Neuron (in vitro differentiated cells): Measurements from ENCODE around the gene UBL5.

Source experiments
- H2AFZ ChIP-seq: one replicate; pipeline ENCODE4 v1.6.1; 2013; ENCODE audit warnings: low read depth, mild to moderate bottlenecking, inconsistent platforms, low read length, moderate library complexity
- H3K27me3 ChIP-seq: one replicate; pipeline ENCODE4 v1.6.1; 2013; ENCODE audit warnings: low read length; ENCODE audit not compliant: insufficient read depth
- H3K36me3 ChIP-seq: one replicate; pipeline ENCODE4 v1.6.1; 2013; ENCODE audit warnings: low read length; ENCODE audit not compliant: insufficient read depth
- H3K4me1 ChIP-seq: one replicate; pipeline ENCODE4 v1.6.1; 2013; ENCODE audit warnings: low read length; ENCODE audit not compliant: insufficient read depth
- H3K4me3 ChIP-seq: 2 replicates; pipeline ENCODE4 v1.5.1; 2013; ENCODE audit warnings: mild to moderate bottlenecking, low read length, moderate library complexity
- H3K9me3 ChIP-seq: one replicate; pipeline ENCODE4 v1.6.1; 2013; ENCODE audit warnings: low read length

The UBL5 gene

DNA sequence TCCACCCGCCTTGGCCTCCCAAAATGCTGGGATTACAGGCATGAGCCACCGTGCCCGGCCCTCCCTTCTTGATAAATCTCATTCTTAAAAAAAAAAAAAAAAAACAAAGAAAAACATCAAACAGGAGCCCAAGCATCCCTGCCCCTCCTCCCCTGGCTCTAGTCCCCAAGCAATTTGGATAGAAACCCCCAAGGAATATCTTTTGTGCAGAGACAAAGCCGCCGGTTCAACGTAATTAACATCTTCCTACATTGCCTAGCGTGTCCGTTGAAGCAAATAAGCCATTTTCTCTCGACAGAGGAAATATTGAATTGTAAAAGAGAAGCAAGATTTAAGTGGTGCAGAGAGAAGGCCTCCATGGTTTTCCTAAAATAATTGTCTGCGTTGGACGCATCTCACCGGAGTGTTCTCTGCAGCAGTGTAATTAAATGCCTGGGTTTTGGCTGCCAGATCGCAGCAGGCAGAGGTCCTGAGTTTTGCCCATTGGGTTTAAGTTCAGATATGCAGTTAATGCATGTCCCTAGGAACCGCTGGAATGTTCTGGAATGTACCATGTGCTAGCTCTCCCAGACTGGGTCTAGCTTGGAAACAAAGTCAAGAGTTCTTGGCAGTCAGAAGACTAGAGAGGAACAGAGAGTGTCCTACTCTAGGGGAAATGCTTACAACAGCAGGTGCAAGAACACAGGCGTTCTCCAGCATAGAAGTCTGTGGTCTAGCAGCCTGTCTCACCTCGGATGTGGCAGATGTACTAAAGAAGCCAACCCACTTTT lies 38.2 kb downstream of the UBL5 start:
- H3K4me1 ChIP-seq, result no peaks in the 10 kb centered on the region
- H2AFZ ChIP-seq, result no peak overlapping the region
- no peaks in the 10 kb centered on the region for H3K36me3 ChIP-seq
- H3K9me3 ChIP-seq, result no peaks in the 10 kb centered on the region
- H3K27me3 ChIP-seq, result no peaks in the 10 kb centered on the region
- no peak overlapping the region for H3K4me3 ChIP-seq

DNA sequence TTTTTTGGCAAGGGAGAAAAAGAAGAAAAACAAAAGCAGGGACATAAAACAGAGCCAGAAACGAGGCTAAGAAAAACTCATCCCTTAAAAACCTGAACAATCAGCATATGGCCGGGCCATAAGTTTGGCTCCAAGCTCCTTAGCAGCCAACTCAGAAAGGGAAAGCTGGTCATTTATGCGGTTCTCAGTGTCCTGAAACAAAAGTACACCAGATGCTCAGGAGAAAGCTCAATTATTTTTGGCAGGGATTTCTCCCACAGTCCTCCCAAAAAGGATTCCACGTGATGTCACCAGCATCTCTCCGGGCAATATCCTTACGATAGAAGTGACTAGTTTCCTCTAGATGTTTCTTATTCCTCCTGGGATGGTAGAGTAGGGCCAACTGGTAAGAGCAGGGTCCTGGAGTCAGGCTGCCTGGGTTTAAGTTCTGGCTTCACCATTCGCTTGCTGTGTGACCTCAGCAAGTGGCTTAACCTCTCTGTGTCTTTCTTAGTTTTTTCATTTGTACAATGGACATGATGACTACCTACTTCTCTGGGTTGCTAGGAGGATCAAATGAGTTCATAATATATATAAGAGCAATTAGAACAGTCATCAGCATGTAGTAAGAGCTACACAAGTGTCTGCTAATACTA lies 41.4 kb downstream of the UBL5 start:
- no peak overlapping the region for H2AFZ ChIP-seq
- no peaks in the 10 kb centered on the region for H3K4me1 ChIP-seq
- no peaks in the 10 kb centered on the region for H3K9me3 ChIP-seq
- no peaks in the 10 kb centered on the region for H3K27me3 ChIP-seq
- H3K36me3 ChIP-seq, result no peaks in the 10 kb centered on the region
- no peak overlapping the region for H3K4me3 ChIP-seq

DNA sequence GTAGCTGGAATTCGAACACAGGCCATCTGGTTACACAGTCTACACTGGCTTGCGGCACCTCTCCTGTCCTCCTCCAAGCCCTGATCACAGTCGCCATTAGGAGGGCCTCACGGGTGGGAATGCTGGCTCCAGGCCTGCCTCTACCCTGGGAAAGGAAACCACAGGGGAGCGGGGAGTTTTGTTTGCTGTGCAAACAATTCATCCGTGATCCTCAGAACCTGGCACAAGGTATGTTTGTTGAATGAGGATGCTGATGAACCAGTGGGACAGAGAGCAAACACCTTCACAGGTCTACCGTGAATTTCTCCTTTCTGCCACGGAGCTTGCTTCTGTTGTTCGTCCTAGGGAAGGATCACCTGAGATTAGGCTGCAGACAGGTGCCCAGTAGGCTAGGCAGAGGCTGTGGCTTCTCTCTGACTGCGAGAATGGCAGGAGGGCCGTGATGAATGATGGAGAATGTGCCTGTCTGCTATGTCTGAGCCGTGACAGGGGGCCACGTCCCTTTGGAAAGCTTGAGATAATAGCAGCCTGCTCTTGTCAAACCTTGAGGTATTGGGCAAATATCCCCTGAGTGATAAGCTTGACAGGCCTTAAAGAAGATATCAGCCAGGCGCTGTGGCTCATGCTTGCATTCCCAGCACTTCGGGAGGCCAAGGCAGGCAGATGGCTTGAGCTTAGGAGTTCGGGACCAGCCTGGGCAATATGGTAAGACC lies 44.1 kb downstream of the UBL5 start:
- Histone ChIP-seq H3K4me3 (no peak overlapping the region), H2AFZ (no peak overlapping the region), H3K36me3 (no peaks in the 10 kb centered on the region), H3K27me3 (no peaks in the 10 kb centered on the region), H3K4me1 (peaks cover 13% of the 10 kb centered on the region), H3K9me3 (no peaks in the 10 kb centered on the region)

GRCh38 chr19:9872618-9873242 lies 45.0 kb downstream of the UBL5 start:
- Histone ChIP-seq H2AFZ (no peak overlapping the region), H3K36me3 (no peaks in the 10 kb centered on the region), H3K9me3 (no peaks in the 10 kb centered on the region), H3K4me1 (peaks cover 13% of the 10 kb centered on the region), H3K27me3 (no peaks in the 10 kb centered on the region), H3K4me3 (no peak overlapping the region)

- H3K36me3 ChIP-seq, result no peaks in the 10 kb centered on the region
- H2AFZ ChIP-seq, result no peak overlapping the region
- H3K27me3 ChIP-seq, result no peaks in the 10 kb centered on the region
- H3K4me3 ChIP-seq, result no peak overlapping the region
- H3K4me1 ChIP-seq, result peaks cover 13% of the 10 kb centered on the region
- H3K9me3 ChIP-seq, result no peaks in the 10 kb centered on the region
These were observed 47.4 kb downstream of the UBL5 start for GRCh38 chr19:9875031-9875627.

DNA sequence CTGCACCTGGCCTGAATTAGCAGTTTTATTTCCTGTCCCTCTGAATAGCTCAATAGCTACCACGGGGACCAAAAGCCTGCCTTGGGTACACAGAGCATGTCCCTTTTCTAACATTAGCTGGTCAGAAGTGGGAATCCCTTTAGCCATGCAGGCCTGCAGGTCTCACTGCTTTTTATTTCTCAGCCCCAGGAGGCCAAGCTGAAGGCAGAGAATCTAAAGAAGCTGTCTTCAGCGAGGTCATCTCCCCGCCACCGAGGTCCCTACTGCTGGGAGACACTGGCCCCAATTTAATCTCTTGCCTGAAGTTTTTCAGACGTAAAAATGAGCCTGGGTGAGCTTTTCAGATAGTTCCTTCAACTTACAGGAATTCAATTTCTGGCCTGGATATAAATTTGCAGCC lies 48.1 kb downstream of the UBL5 start:
- Histone ChIP-seq H3K4me3 (no peak overlapping the region), H3K36me3 (no peaks in the 10 kb centered on the region), H3K9me3 (no peaks in the 10 kb centered on the region), H2AFZ (no peak overlapping the region), H3K27me3 (no peaks in the 10 kb centered on the region), H3K4me1 (peaks cover 13% of the 10 kb centered on the region)

DNA sequence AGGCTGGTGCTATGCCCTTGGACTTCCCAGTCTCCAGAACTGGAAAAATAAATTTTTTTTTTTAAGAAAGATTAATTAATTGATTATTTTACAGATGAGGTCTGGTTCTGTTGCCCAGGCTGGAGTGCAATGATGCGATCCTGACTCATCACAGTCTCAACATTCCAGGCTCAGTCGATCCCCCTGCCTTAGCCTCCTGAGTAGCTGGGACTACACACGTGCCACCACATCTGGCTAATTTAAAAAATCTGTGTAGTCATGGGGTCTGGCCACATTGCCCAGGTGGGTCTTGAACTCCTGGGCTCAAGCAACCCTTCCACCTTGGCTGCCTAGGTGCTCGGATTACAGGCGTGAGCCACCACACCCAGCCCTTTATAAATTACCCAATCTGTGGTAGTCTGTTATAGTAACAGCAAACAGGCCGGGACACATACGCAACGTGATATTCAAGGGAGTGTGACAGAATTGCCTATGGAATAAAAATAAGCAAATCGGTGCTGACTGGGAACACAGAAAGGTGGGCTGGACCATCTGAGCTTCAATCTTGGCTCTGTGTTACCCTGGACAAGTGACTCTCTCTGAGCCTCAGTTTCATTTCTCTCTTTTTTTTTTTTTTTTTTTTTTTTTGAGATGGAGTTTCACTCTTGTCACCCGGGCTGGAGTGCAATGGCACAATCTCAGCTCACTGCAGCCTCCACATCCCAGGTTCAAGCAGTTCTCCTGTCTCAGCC lies 50.2 kb downstream of the UBL5 start:
- no peaks in the 10 kb centered on the region for H3K36me3 ChIP-seq
- no peak overlapping the region for H3K4me3 ChIP-seq
- H2AFZ ChIP-seq, result no peak overlapping the region
- no peaks in the 10 kb centered on the region for H3K9me3 ChIP-seq
- H3K4me1 ChIP-seq, result peaks cover 13% of the 10 kb centered on the region
- no peaks in the 10 kb centered on the region for H3K27me3 ChIP-seq

DNA sequence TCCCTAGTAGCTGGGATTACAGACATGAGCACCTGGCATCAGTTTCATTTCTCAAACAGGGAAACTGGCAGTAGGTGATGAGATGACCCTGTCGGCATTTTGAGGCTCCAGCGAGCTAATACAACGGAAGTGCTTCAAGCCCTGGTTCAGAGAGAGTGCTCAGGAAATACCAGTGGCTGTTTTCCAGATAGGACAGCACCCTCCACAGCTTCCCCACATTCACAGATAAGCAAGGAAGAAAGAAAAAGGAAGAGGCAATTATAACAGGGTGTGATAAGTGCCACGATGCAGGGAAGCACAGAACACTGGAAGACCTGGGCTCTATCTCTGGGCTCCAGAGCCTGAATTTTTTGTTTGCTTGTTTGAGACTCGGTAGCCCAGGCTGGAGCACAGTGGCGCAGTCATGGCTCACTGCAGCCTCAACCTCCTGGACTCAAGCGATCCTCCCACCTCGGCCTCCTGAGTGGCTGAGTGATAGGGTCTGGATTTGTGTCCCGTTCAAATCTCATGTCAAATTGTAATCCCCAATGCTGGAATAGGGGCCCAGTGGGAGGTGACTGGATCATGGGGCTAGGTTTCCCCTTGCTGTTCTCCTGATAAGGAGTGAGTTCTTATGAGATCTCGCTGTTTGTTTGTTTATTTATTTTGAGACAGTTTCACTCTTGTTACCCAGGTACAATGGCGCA lies 50.9 kb downstream of the UBL5 start:
- H2AFZ ChIP-seq, result no peak overlapping the region
- no peaks in the 10 kb centered on the region for H3K9me3 ChIP-seq
- no peaks in the 10 kb centered on the region for H3K36me3 ChIP-seq
- H3K27me3 ChIP-seq, result no peaks in the 10 kb centered on the region
- H3K4me1 ChIP-seq, result peaks cover 18% of the 10 kb centered on the region
- H3K4me3 ChIP-seq, result no peak overlapping the region
